ENCODE measurements around the gene SLC30A5.

GRCh38 chr5:69167493-69167855, 73.7 kb downstream of the SLC30A5 start:
- no peak for TF ChIP-seq CTCF (conservative IDR thresholded peaks at IDR 0.05; ENCODE audit: low read depth, low read length)
- TF ChIP-seq EZH2 (IDR thresholded peaks at IDR 0.05; ENCODE audit: low read length, unreplicated experiment): no peak
